Muscle layer of duodenum (tissue), 2 donors: Measurements from ENCODE around the gene WDR43.
"Not testable (repeated sequence)": the region's sequence is repeated elsewhere in the genome, so short reads cannot be mapped to it uniquely, and the experiment has no call there.

Experiments
- H3K27ac ChIP-seq: one replicate; pipeline ENCODE4 v1.7.0; 2013; ENCODE audit warnings: mild to moderate bottlenecking, low read length
- H3K27me3 ChIP-seq: one replicate; pipeline ENCODE4 v1.7.0; 2013; ENCODE audit warnings: low read depth, mild to moderate bottlenecking, control low read depth, low read length
- H3K36me3 ChIP-seq, 2 donors: one replicate each; pipeline ENCODE4 v1.7.0; 2013; ENCODE audit warnings: low read length in 2 of 2, control low read depth in 1 of 2, mild to moderate bottlenecking in 1 of 2; ENCODE audit not compliant: insufficient read depth in 2 of 2, control insufficient read depth in 1 of 2
- H3K4me1 ChIP-seq, 2 donors: one replicate each; pipeline ENCODE4 v1.7.0; 2013; ENCODE audit warnings: low read length in 2 of 2, mild to moderate bottlenecking in 2 of 2, control low read depth in 1 of 2, moderate library complexity in 1 of 2; ENCODE audit not compliant: insufficient read depth in 2 of 2, control insufficient read depth in 1 of 2
- H3K4me3 ChIP-seq, 2 donors: one replicate each; pipeline ENCODE4 v1.7.0; 2013; ENCODE audit warnings: low read length in 2 of 2, low read depth in 1 of 2, mild to moderate bottlenecking in 1 of 2
- H3K9me3 ChIP-seq, 2 donors: one replicate each; pipeline ENCODE4 v1.7.0; 2013; ENCODE audit warnings: low read length in 2 of 2, control low read depth in 1 of 2, mild to moderate bottlenecking in 1 of 2; ENCODE audit not compliant: control insufficient read depth in 1 of 2
- donor health status: healthy.

The WDR43 gene

DNA sequence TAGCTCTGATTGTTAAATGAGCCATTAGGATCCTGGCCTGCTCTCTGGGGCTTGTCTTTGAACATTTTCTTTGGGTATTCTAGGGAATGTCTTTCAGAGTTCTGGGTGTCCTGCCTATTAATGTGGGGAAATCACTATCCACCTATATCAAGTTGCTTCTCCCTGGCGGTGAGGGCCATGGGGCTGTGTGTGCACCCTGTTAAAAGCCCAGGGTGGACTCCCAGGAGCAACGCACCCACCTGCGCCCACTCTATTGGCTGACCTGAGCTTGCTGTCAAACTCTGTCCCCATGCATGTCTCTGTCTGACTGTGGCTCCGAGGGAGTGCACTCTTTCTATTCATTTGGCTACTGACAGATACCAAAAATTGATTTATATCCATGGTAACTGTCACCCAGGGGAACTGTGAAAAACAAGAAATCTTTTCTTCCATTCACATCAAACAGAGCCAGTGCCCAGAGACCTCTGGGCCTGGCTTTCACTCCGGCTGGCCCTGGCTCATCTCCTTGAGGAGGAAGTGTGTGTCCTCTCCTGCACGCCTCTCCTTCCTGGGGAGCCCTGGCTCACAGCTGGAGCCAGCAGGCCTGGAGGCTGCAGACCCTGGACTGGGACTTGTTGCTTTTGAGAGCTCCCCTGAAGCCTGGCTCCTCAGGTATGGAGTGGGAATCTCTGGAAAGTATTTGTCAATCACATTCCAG lies 76.1 kb downstream of the WDR43 start:
- no peaks in the 10 kb centered on the region for H3K4me1 ChIP-seq
- H3K4me3 ChIP-seq = no peak overlapping the region
- H3K36me3 ChIP-seq = no peaks in the 10 kb centered on the region
- no peaks in the 10 kb centered on the region for H3K27me3 ChIP-seq
- H3K9me3 ChIP-seq = no peaks in the 10 kb centered on the region
- H3K27ac ChIP-seq = no peak overlapping the region

DNA sequence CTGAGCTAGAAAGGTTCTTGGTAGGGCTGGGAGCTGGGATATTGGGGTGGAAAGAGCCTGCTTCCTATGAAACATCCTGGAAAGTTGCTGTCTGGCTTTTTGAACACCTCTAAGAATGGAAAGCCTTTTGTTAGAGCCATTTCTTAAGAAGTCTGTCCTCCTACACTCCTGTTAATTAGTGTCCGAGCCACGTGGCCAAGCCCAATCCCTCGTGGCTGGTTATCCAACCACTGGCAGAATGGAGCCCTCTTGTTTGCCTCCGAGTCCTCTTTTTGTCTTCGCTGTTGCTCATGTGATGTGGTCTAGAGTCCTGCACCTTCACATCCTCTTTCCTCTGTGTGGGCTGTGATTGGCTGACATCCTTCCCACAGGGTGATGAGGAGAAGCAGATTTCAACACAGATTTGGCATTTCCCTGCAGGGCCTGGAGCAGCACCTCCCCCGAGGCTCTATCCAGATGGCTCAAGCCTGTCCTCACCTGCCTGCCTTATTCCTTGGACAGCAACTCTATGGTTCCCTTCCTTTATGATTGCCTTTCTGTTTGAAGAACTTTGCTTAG lies 78.4 kb downstream of the WDR43 start:
- Histone ChIP-seq H3K4me1 (no peaks in the 10 kb centered on the region), H3K9me3 (no peaks in the 10 kb centered on the region), H3K36me3 (no peaks in the 10 kb centered on the region), H3K27ac (no peak overlapping the region), H3K4me3 (no peak overlapping the region), H3K27me3 (no peaks in the 10 kb centered on the region)

DNA sequence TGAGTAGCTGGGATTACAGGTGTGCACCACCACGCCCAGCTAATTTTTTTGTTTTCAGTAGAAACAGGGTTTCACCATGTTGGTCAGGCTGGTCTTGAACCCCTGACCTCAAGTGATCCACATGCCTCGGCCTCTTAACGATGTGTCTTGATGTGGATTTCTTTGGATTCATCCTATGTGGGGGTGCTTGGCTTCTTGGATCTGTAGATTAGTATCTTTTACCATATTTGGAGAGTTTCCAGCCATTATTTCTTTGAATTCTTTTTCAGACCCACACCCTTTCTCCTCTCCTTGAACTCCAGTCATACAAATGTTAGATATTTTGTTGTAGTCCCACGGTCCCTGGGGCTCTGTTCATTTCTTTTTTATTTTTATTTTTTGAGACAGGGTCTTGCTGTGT lies 79.8 kb downstream of the WDR43 start:
- H3K27me3 ChIP-seq = no peaks in the 10 kb centered on the region
- no peaks in the 10 kb centered on the region for H3K4me1 ChIP-seq
- H3K27ac ChIP-seq = no peak overlapping the region

DNA sequence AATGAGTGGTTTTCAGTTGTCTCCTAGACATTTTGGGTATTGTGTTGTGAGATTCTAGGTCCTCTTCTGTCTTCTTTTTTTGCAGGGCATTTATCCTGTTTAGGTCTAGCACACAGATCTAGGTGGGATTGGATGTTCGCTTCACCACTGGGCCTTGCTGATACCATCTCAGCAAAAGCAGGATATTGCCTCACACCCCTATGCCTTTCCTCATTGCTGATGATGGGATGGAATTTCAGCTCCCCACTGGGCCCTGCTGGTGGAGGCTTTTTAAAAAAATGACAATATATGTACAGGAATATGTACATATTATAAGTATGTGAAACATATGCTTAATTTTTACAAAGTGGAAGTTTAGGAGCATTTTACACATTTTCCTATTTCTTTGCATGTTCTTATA lies 81.2 kb downstream of the WDR43 start:
- Histone ChIP-seq H3K4me1 (peaks cover 0 to 10% of the 10 kb centered on the region in 2 donors), H3K4me3 (no peak overlapping the region), H3K9me3 (no peaks in the 10 kb centered on the region)

More for the DNA sequence above, 79.8 kb downstream of the WDR43 start:
- Histone ChIP-seq H3K9me3 (no peaks in the 10 kb centered on the region), H3K4me3 (no peak overlapping the region), H3K36me3 (no peaks in the 10 kb centered on the region)

DNA sequence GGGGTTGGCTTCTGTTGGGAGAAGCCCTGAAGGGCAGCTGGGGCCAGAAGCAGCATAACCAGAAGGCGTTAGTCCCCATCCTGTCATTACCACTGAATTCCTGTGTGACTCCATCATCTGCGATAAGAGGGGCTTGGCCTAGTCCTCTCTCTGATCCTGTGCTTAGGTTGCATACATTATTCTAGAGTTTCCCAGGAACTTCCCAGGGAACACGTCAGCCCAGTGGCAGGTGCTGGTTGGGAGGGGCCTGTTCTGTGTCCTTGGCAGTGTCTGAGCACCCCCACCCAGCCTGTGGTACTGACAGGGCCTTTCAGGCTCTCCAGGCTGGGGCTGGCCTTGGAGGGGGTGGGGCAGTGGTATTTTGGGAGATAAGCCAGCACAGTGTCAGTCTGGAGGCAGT lies 82.1 kb downstream of the WDR43 start:
- peaks cover 0 to 19% of the 10 kb centered on the region in 2 donors for H3K4me1 ChIP-seq
- no peaks in the 10 kb centered on the region for H3K9me3 ChIP-seq
- no peak overlapping the region for H3K27ac ChIP-seq
- H3K27me3 ChIP-seq = no peaks in the 10 kb centered on the region
- H3K36me3 ChIP-seq = no peaks in the 10 kb centered on the region
- H3K4me3 ChIP-seq = no peak overlapping the region

More for the DNA sequence above, 81.2 kb downstream of the WDR43 start:
- no peaks in the 10 kb centered on the region for H3K27me3 ChIP-seq
- H3K36me3 ChIP-seq = no peaks in the 10 kb centered on the region
- no peak overlapping the region for H3K27ac ChIP-seq

DNA sequence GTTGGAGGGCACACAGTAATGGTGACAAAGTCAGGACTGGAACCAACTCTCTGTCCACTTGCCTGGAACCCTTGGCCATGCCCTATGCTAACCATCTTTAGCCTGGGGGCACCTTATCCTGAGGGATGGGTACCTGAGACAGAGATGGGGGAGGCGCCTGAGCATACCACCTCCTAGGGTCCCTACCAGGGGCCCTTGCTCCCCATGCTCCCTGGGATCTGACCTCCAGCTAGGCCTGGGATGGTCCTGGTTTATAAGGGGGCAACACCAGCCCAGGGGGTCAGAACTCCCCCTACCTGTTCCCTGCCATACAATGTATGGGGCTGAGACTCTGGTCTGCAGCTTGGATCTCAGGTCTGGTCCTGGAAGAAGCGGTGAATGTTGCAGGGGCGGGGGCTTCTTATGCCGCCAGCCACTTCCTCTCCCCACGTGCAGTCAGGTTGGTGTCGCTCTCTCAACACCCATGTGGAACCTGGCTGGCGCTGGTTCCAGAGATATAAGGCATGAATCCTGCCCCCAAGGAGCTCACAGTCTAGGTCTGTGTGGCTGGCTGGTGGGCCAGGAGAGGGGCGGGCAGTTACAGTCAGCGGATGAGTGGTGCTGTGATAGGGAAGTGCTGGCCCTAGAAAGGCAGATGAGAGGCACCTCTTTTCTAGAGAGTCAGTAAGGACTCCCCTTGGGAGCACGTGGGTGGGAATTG lies 82.9 kb downstream of the WDR43 start:
- H3K4me1 ChIP-seq = peaks cover 0 to 27% of the 10 kb centered on the region in 2 donors
- no peaks in the 10 kb centered on the region for H3K9me3 ChIP-seq
- H3K36me3 ChIP-seq = no peaks in the 10 kb centered on the region
- H3K27ac ChIP-seq = no peak overlapping the region
- H3K27me3 ChIP-seq = no peaks in the 10 kb centered on the region
- no peak overlapping the region for H3K4me3 ChIP-seq

DNA sequence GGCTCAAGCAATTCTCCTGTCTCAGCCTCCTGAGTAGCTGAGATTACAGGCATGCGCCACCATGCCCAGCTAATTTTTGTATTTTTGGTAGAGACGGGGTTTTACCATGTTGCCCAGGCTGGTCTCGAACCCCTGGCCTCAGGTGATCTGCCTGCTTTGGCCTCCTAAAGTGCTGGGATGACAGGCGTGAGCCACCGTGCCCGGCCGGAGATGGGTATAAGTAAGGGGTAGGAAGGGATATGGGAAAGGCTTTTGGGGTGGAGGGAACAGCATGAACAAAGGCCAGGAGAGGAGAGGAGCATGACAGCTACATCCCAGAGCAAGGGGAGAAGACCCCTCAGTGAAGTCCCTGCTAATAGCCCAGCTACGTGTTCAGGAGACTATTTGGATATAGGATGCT lies 83.5 kb downstream of the WDR43 start:
- not testable (repeated sequence) for H3K36me3 ChIP-seq, H3K4me3 ChIP-seq, H3K9me3 ChIP-seq, H3K27me3 ChIP-seq, H3K27ac ChIP-seq
- peaks cover 0 to 30% of the 10 kb centered on the region in 2 donors for H3K4me1 ChIP-seq

DNA sequence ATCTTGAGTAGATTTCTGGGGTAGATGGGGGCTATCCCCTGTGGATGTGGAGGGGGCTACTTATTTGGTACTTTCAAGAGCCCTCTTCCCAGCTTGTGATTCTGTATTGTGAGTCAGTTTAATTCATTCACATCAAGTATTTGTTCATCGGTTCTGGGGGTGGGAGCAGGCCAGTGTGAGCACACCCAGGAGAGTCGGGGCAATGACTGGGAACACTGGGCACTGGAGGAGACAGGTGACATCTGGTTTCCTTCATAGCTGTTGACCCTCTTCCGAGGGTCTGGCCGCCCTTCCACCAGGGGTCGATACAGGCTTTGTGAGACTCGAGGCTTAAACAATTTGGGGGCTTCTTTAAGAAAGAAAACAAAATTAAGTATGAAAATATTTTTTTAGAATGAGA lies 84.1 kb downstream of the WDR43 start:
- Histone ChIP-seq H3K4me1 (peaks cover 0 to 30% of the 10 kb centered on the region in 2 donors), H3K27me3 (no peaks in the 10 kb centered on the region), H3K9me3 (no peaks in the 10 kb centered on the region), H3K36me3 (no peaks in the 10 kb centered on the region), H3K27ac (no peak overlapping the region), H3K4me3 (no peak overlapping the region)

DNA sequence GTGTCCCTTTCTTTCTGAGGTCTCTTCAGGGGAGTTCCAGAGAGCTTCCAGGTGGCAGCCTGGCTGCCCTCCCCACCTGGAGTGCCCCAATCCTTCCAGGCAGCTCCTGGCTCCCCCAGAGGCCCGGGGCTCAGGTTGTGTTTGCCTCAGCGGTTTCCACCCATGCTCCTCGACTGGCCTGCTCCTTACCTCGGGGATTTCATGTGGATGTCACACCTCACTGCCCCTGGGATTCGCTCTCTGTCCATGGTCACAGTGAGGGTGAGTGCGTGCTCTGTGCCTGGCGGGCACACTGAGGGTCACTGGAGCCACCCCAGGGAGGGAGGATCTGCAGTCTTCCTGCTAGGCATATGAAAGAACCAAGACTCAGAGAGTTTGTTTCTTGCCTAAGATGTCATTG lies 84.6 kb downstream of the WDR43 start:
- no peak overlapping the region for H3K4me3 ChIP-seq
- H3K9me3 ChIP-seq = no peaks in the 10 kb centered on the region
- H3K27ac ChIP-seq = no peak overlapping the region
- H3K27me3 ChIP-seq = no peaks in the 10 kb centered on the region
- H3K36me3 ChIP-seq = no peaks in the 10 kb centered on the region
- H3K4me1 ChIP-seq = peaks cover 0 to 34% of the 10 kb centered on the region in 2 donors

DNA sequence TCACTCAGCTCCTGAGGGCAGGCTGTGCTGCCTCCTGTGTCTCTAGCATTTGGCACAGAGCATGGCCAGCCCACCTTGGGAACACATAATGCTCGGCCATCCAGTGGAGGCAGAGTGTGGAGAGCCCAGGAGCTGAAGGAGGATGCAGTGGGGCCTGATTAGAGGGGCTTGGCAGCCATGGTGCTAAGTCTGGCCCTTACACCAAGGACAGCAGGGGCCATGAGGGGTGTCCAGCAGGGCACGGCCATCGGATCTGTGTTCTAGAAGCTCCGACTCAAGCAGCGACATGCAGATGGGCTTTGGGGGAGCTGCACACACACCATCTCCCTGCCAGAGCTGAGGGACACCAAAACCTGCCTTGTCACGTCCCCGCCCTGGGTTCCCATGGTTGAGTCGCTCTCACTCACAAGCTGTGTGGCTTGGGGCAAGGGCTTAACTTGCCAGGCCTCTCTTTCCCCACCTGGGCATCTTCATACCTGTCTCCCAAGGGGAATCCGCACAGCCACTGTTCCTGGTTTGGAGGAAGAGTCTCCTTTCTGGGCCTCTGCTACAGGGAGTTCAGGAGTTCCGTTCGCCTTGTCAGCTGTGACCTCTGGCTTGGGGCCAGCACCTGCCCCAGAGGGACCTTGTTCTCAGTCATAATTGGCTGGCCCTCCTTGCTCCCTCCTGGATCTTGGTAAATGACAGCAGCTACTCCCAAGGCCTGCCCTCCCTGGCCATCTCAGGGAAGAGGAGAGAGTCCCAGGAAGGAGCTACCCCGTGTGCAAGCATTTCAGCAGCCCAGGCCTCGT lies 85.3 kb downstream of the WDR43 start:
- no peaks in the 10 kb centered on the region for H3K9me3 ChIP-seq
- no peaks in the 10 kb centered on the region for H3K27me3 ChIP-seq
- H3K4me1 ChIP-seq = peaks cover 0 to 37% of the 10 kb centered on the region in 2 donors
- H3K36me3 ChIP-seq = no peaks in the 10 kb centered on the region
- no peak overlapping the region for H3K27ac ChIP-seq
- no peak overlapping the region for H3K4me3 ChIP-seq

DNA sequence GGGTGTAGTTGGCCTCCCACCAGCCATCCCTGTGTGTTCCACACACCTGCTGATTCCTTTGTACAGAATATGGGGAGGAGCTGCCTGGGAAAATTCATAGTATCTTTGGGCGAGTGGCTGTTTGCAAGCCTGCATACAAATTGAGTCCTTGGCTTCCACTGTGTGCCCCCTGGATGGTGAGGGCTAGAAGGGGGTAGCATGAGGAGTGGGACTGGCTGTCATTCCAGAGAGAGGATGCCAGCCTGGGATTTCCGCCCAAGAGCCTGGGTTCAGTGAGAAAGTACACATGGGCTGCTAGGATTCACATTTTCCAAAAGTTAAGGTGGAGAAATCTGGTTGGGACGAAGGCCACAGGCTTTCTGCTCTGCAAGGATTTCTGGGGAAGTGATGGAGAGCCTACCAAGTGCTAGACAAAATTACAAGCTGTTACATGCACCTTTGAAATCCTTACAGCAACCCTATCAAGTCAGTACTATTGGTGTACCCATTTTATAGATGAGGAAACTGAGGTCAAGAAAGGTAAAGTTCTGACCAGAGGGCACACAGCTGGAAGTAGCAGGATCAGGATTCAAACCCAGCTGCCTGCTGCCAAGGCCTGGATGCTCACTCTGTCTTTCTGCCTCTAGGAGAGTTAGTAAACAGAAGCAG lies 86.0 kb downstream of the WDR43 start:
- peak overlapping the region; percentile 31 for H3K27ac ChIP-seq
- no peaks in the 10 kb centered on the region for H3K27me3 ChIP-seq
- no peaks in the 10 kb centered on the region for H3K9me3 ChIP-seq
- H3K4me3 ChIP-seq = no peak overlapping the region
- no peaks in the 10 kb centered on the region for H3K36me3 ChIP-seq
- H3K4me1 ChIP-seq = peaks cover 0 to 37% of the 10 kb centered on the region in 2 donors
